ENCODE measurements around the gene ACER3.
"Not testable (repeated sequence)": the region's sequence is repeated elsewhere in the genome, so short reads cannot be mapped to it uniquely, and the experiment has no call there.

The ACER3 gene

GRCh38 chr11:76860539-76861475 lies at the start of gene ACER3:
ACER3 (plus strand) TSS chr11:76860918; CDS start chr11:76860977, 59 bp downstream.
- Histone ChIP-seq H3K4me3 (ENCODE audit: low read length) (peak within 1 kb of the TSS; percentile 89), H3K27me3 (ENCODE audit: insufficient read depth, low read length) (peaks cover 5% of the 10 kb centered on the region; the same call in 1 of the 2 replicates), H3K27ac (ENCODE audit: low read length) (no peak within 1 kb of the TSS), H3K9me3 (ENCODE audit: insufficient read depth, low read depth, low read length) (no peaks in the 10 kb centered on the region), H3K36me3 (ENCODE audit: insufficient read depth, low read depth, low read length) (no peaks in the 10 kb centered on the region), H3K9ac (ENCODE audit: low read depth, low read length) (peak within 1 kb of the TSS; percentile 88; the same call in 1 of the 2 replicates), H3K4me1 (ENCODE audit: insufficient read depth, low read length) (peaks cover 5% of the 10 kb centered on the region; the same call in 1 of the 2 replicates)

DNA sequence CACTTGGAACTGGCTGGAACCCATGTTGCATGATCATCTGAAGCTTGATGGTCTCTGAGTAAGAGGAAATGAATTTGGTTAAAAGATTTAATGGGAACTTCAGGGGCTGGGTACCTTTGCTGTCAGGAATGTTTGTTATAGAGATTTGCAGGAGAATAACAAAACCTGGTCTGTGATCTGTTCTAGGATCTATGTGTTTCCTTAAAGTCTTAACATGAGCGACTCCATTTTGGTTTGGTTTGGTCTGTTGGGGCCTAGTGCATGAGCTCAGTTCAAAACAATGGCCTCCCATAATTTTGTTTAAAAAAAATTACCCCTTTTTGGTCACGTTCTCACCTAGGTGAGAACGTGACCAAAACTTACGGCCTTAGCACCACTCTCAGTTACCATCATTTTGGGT lies 49.5 kb upstream of the ACER3 start:
- Histone ChIP-seq H3K27me3 (ENCODE audit: insufficient read depth, low read length) (no peaks in the 10 kb centered on the region), H3K27ac (ENCODE audit: low read length) (no peak overlapping the region), H3K36me3 (ENCODE audit: insufficient read depth, low read depth, low read length) (no peaks in the 10 kb centered on the region), H3K4me1 (ENCODE audit: insufficient read depth, low read length) (no peaks in the 10 kb centered on the region; the same call in 1 of the 2 replicates), H3K9me3 (ENCODE audit: insufficient read depth, low read depth, low read length) (peaks cover 22% of the 10 kb centered on the region), H3K9ac (ENCODE audit: low read depth, low read length) (no peak overlapping the region), H3K4me3 (ENCODE audit: low read length) (no peak overlapping the region)

- H3K4me3 ChIP-seq (ENCODE audit: low read length): no peak overlapping the region
- H3K27ac ChIP-seq (ENCODE audit: low read length): no peak overlapping the region
- peaks cover 35% of the 10 kb centered on the region for H3K9me3 ChIP-seq (ENCODE audit: insufficient read depth, low read depth, low read length)
- H3K9ac ChIP-seq (ENCODE audit: low read depth, low read length): no peak overlapping the region
- H3K36me3 ChIP-seq (ENCODE audit: insufficient read depth, low read depth, low read length): no peaks in the 10 kb centered on the region
- H3K27me3 ChIP-seq (ENCODE audit: insufficient read depth, low read length): no peaks in the 10 kb centered on the region
- H3K4me1 ChIP-seq (ENCODE audit: insufficient read depth, low read length): no peaks in the 10 kb centered on the region; the same call in 1 of the 2 replicates
These were observed 46.3 kb upstream of the ACER3 start for GRCh38 chr11:76814414-76814813.

DNA sequence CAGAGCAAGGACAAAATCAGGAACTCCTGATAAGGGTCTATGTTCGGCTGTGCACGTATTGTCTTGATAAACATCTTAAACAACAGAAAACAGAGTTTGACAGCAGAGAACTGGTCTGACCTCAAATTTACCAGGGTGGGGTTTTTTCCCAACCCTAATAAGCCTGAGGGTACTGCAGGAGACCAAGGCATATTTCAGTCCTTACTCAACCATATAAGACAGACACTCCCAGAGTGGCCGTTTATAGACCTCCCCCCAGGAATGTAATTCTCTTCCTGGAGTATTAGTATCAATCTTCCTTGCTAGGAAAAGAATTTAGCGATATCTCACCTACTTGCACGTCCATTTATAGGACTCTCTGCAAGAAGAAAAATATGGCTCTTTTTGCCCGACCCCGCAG lies 45.0 kb upstream of the ACER3 start:
- peaks cover 39% of the 10 kb centered on the region for H3K9me3 ChIP-seq (ENCODE audit: insufficient read depth, low read depth, low read length)
- not testable (repeated sequence) for H3K36me3 ChIP-seq (ENCODE audit: insufficient read depth, low read depth, low read length); H3K27ac ChIP-seq (ENCODE audit: low read length); H3K27me3 ChIP-seq (ENCODE audit: insufficient read depth, low read length); H3K4me1 ChIP-seq (ENCODE audit: insufficient read depth, low read length); H3K9ac ChIP-seq (ENCODE audit: low read depth, low read length); H3K4me3 ChIP-seq (ENCODE audit: low read length)

DNA sequence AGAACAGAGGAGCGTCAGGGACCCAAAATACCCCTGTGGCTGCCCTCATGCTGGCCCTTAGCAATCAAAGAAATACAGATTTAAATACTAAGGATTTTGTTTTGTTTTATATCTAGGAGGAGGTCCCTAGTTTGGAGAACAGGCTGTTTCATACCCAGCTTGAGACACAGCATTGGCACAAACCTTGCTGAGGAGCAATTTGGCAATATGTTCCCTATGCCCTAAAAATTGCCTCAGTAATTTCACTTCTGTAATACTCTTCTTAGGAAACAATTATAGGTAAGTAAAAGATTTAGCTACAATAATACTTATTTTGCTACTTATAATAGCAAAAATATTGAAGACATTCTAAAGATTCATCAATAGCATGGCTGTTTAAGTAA lies 40.5 kb upstream of the ACER3 start:
- no peak overlapping the region for H3K4me3 ChIP-seq (ENCODE audit: low read length)
- H3K9ac ChIP-seq (ENCODE audit: low read depth, low read length): no peak overlapping the region

DNA sequence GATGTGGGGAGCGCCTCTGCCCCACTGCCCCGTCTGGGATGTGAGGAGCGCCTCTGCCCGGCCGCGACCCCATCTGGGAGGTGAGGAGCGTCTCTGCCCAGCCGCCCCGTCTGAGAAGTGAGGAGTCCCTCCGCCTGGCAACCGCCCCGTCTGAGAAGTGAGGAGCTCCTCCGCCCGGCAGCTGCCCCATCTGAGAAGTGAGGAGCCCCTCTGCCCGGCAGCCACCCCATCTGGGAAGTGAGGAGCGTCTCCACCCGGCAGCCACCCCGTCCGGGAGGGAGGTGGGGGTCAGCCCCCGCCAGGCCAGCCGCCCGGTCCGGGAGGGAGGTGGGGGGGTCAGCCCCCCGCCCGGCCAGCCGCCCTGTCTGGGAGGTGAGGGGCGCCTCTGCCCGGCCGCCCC lies 39.3 kb upstream of the ACER3 start:
- H3K9ac ChIP-seq (ENCODE audit: low read depth, low read length); H3K4me3 ChIP-seq (ENCODE audit: low read length); H3K27me3 ChIP-seq (ENCODE audit: insufficient read depth, low read length); H3K4me1 ChIP-seq (ENCODE audit: insufficient read depth, low read length); H3K36me3 ChIP-seq (ENCODE audit: insufficient read depth, low read depth, low read length); H3K27ac ChIP-seq (ENCODE audit: low read length): not testable (repeated sequence)
- peaks cover 16% of the 10 kb centered on the region for H3K9me3 ChIP-seq (ENCODE audit: insufficient read depth, low read depth, low read length)

More for the DNA sequence above, 40.5 kb upstream of the ACER3 start:
- peaks cover 4% of the 10 kb centered on the region; the same call in 1 of the 2 replicates for H3K4me1 ChIP-seq (ENCODE audit: insufficient read depth, low read length)
- H3K36me3 ChIP-seq (ENCODE audit: insufficient read depth, low read depth, low read length): no peaks in the 10 kb centered on the region
- peaks cover 26% of the 10 kb centered on the region for H3K9me3 ChIP-seq (ENCODE audit: insufficient read depth, low read depth, low read length)
- no peak overlapping the region for H3K27ac ChIP-seq (ENCODE audit: low read length)
- H3K27me3 ChIP-seq (ENCODE audit: insufficient read depth, low read length): no peaks in the 10 kb centered on the region

- H3K27me3 ChIP-seq (ENCODE audit: insufficient read depth, low read length): no peaks in the 10 kb centered on the region
- no peak overlapping the region for H3K9ac ChIP-seq (ENCODE audit: low read depth, low read length)
- H3K4me1 ChIP-seq (ENCODE audit: insufficient read depth, low read length): peaks cover 4% of the 10 kb centered on the region; the same call in 1 of the 2 replicates
- H3K27ac ChIP-seq (ENCODE audit: low read length): no peak overlapping the region
- no peaks in the 10 kb centered on the region for H3K36me3 ChIP-seq (ENCODE audit: insufficient read depth, low read depth, low read length)
- H3K9me3 ChIP-seq (ENCODE audit: insufficient read depth, low read depth, low read length): peaks cover 6% of the 10 kb centered on the region
- H3K4me3 ChIP-seq (ENCODE audit: low read length): no peak overlapping the region
These were observed 38.3 kb upstream of the ACER3 start for GRCh38 chr11:76822406-76822805.

DNA sequence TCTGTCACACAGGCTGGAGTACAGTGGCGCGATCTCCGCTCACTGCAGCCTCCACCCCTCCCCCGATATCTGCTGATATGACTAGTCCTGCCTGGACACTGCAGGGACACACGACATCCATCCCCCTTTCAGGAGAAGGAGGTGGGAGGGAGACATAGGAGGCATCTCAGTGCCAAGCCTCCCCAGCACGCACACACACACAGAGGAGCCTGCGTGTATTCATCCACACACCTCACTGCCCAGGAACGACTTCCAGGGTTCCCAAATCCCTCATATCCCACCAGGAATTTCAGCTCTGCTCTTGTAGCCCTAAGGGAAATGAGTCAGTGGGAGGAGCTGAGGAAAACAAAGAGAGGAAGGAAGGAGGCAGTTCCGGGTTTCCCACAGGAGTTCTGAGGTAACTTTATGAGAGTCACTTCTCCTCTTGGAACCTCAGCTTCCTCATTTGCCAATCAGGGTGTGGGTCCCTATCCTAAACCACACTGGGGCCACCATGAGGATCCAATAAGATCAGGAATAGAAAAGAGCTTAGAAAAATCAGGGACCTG lies 37.2 kb upstream of the ACER3 start:
- no peak overlapping the region for H3K9ac ChIP-seq (ENCODE audit: low read depth, low read length)
- H3K27me3 ChIP-seq (ENCODE audit: insufficient read depth, low read length): no peaks in the 10 kb centered on the region

DNA sequence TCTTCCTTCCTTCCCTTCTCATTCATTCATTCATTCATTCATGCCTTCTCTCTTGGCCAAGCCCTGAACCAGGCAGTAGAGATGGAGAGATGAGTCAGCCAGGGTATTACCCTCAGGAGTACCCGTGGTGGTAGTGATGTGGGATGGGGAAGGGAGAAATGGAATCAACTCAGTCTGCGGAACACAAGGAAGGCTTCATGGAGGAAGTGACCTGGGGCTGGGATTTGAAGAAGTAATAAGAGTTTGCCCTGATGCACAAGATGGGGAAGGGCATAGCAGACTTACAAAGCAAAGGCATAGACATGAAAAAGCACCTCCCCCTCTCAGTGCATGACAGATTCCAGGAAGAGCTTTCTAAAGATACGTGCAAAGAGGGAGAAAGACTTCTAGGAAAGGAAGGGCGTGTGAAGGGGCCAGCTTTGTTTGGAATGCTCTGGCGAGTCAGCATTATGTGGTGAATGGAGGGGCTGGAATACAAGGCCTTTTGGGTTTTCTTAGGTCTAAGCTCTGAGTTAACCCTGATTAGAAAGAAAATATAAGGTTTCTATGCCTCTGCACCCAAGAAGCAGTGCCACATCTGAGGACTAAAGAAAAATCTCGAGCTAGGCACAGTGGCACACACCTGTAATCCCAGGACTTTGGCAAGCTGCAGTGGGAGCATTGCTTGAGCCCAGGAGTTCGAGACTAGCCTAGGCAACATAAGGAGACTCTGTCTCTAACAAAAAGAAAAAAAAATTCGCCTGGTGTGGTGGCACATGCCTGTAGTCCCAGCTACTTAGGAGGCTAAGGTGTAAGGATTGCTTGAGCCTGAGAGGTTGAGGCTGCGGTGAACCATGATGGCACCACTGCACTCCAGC lies 36.4 kb upstream of the ACER3 start:
- H3K4me3 ChIP-seq (ENCODE audit: low read length): no peak overlapping the region
- no peaks in the 10 kb centered on the region for H3K27me3 ChIP-seq (ENCODE audit: insufficient read depth, low read length)
- H3K9me3 ChIP-seq (ENCODE audit: insufficient read depth, low read depth, low read length): peaks cover 4% of the 10 kb centered on the region; the same call in 1 of the 2 replicates
- H3K4me1 ChIP-seq (ENCODE audit: insufficient read depth, low read length): 0 out of 2 replicates have a peak, but pooled peaks cover 4% of the 10 kb centered on the region
- H3K27ac ChIP-seq (ENCODE audit: low read length): no peak overlapping the region
- H3K36me3 ChIP-seq (ENCODE audit: insufficient read depth, low read depth, low read length): no peaks in the 10 kb centered on the region
- H3K9ac ChIP-seq (ENCODE audit: low read depth, low read length): no peak overlapping the region

More for the DNA sequence above, 37.2 kb upstream of the ACER3 start:
- Histone ChIP-seq H3K36me3 (ENCODE audit: insufficient read depth, low read depth, low read length) (no peaks in the 10 kb centered on the region), H3K9me3 (ENCODE audit: insufficient read depth, low read depth, low read length) (peaks cover 4% of the 10 kb centered on the region; the same call in 1 of the 2 replicates), H3K4me3 (ENCODE audit: low read length) (no peak overlapping the region), H3K27ac (ENCODE audit: low read length) (no peak overlapping the region), H3K4me1 (ENCODE audit: insufficient read depth, low read length) (peaks cover 4% of the 10 kb centered on the region; the same call in 1 of the 2 replicates)

DNA sequence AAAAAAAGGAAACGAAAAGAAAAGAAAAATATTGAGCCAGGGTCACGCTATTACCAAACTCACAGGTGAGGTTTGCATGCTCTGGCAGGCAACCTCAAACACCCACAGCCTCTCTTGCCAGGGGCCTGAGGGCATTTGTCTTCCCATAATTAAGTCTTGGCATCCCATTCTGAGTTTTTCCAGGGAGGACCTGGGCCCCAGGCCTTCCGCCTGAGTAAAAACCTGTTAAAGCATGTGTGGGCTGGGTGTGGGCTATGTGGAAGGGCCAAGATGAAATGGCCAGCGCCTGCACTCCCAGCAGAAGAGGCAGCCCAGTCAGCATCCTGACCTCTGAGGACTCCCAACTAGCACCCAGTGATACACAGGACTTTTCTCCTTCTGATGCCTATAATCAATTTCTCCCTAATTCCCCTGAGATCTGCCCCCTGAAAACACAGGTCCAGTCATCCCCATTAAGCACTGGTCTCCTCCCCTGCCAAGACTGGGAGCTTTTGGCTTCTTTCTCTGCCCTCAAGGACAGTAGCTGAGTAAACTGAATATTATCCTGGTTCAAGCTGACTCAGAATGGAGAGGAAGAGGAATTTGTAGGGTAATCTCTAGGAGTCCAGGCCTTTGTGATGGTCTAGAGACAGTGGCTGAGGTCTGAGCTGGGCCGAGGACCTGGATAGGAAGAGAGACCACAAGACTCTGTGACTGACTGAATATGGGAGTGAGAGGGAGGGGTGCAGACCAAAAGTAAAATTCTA lies 35.6 kb upstream of the ACER3 start:
- Histone ChIP-seq H3K9me3 (ENCODE audit: insufficient read depth, low read depth, low read length) (peaks cover 4% of the 10 kb centered on the region; the same call in 1 of the 2 replicates), H3K27me3 (ENCODE audit: insufficient read depth, low read length) (no peaks in the 10 kb centered on the region), H3K4me1 (ENCODE audit: insufficient read depth, low read length) (0 out of 2 replicates have a peak, but pooled peaks cover 4% of the 10 kb centered on the region), H3K9ac (ENCODE audit: low read depth, low read length) (no peak overlapping the region), H3K27ac (ENCODE audit: low read length) (no peak overlapping the region), H3K36me3 (ENCODE audit: insufficient read depth, low read depth, low read length) (no peaks in the 10 kb centered on the region), H3K4me3 (ENCODE audit: low read length) (no peak overlapping the region)
